GM04503 (cell line): ENCODE data around the gene BHMT2.

Source experiments
- DNase-seq: peaks from one replicate; pipeline ENCODE4 v3.0.0-alpha.2; 2012; ENCODE audit warnings: low read depth

Gene BHMT2

DNA sequence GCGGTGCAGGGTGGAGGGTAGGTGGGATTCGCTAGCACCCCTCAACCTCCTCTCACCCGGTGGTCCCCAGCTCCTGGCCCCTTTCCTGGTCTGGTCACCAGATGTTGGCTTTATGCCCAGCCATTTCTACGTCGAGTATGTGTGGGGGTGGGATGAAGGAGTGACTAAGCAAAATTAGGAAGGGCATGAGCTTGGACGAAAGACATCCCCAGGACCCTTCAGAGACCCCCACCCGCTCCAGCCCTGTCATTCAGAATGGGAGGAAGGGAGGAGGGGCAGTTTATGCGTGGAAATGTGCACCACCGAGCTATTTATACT is 742 bp downstream of the BHMT2 start:
- DNase-seq = no peak

DNA sequence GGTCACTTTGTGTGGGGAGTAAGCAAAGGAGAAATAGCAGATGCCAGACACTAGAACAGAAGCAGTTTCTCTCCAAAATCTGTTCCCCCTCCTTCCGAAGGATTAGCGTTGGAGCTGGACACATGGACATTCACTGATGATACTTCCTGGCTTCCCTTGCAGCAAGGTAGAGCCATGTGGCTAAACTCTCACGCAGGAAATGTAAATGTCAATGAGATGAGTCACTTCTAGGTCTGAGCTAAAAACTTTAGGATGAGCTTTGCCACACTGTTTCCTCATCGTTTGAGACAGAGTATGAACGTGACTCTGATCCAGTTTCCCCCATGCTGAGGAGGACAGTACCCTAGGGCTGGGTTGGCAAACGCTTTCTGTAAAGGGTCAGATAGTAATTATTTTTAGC is 5.1 kb downstream of the BHMT2 start:
- no peak for DNase-seq

DNA sequence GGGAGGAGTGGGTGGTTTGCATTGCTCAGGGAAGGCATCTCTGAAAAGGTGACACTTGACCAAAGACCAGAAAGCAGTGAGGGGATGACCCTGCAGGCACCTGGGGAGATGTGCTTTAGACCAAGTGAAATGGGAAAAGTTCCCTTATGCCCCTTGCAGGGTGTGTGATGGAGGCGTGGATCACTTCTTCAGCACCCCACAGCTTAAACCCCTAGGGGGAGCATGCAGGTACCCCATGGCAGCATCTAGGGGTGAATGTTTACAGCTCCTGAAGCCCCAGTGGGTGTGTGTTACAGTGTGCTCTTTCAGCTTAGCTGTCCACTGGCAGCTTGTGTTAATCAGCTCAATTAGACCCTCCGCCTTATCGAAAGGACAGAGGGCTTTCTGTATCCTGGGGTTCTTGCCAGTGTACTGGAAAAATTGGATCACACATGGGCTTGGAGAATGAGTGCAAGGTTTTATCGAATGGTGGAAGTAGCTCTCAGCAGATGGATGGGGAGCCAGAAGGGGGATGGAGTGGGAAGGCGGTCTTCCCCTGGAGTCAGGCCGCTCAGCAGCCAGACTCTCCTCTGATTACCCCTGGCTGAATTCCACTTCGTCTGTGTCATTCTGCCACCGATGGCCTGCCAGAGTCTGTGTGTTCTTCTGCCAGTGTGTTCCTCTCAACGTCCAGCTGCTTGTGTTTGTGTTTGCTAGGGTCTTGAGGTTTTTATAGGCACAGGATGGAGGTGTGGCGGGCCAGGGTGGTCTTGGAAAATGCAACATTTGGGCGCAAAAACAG is 6.3 kb downstream of the BHMT2 start:
- DNase-seq = no peak

- DNase-seq = no peak
Measured at GRCh38 chr5:79076819-79077218, 7.3 kb downstream of the BHMT2 start.

- no peak for DNase-seq
Measured at GRCh38 chr5:79077680-79078365, 8.3 kb downstream of the BHMT2 start.

GRCh38 chr5:79080804-79081203 is 11.2 kb downstream of the BHMT2 start:
- no peak for DNase-seq

DNA sequence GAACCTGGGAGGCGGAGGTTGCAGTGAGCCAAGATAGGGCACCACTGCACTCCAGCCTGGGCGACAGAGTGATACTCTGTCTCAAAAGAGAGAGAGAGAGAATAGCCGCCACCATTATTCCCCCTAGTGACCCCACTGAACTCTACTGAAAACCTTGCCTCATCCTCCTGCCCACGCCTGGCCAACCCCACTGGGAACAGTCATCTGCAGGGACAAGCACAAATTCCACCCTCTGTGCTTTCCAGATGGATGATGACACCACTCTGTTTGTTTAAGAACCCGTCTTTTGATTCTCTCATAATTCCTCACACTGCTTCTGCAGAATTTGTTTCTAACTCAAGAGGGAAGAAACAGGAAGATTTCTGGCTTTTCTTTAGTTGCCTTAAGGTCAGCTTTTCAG is 12.2 kb downstream of the BHMT2 start:
- DNase-seq = no peak

DNA sequence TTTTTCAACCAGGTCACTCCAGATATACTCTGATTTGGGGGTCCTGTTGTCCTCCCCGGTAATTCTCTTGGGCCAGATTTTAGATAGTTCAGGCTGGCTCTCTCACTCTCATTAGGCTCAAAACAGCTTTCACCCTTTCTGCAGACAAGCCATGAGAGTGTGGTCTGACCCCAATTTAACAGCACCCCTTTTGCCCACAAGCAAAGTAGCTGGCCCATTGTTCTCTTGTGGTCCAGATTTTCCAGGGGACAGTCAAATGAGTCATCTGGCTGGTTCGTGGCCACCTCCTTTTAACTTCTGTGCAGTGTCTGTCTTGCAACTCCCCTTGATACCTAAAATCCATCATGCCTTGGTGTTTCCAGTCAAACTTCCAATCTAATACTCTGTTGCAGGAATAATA is 16.5 kb downstream of the BHMT2 start:
- no peak for DNase-seq

DNA sequence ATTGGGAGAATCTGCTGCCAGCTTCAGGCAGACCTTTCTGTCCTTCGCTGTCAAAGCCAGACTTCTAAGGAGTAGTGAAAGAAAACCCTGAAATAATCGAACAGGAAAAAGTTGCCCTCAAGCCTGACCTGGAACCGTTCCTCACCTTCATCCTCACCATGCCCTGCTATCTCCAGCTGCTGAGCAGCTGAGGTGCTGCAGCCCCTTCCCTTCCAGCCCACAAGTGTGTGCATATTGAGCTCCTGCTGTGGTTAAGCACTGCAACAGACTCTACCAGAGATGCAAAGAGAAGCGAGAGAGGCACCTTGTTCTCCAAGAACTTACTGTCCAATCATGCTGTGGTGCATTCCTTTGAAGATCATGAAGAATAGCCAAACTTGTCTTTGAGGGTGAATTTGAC is 18.9 kb downstream of the BHMT2 start:
- no peak for DNase-seq

DNA sequence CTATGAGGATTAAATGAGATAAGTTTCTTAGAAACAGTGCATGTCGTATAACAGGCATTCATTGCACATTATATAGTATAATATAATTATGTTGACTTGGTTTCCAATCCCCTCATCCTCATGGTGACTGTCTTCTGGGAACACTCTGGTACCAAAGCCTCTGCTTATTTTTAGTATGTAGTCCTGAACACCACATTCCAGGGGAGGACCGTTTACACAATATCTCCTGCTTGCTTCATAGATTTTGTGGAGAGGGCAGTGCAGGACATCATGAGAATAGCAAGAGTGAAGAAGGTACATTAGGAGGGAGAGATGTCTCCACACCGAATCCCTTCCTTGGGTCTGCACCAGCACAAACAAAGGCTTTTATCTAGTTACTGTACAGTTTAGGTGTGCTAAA is 21.5 kb downstream of the BHMT2 start:
- DNase-seq = no peak

DNA sequence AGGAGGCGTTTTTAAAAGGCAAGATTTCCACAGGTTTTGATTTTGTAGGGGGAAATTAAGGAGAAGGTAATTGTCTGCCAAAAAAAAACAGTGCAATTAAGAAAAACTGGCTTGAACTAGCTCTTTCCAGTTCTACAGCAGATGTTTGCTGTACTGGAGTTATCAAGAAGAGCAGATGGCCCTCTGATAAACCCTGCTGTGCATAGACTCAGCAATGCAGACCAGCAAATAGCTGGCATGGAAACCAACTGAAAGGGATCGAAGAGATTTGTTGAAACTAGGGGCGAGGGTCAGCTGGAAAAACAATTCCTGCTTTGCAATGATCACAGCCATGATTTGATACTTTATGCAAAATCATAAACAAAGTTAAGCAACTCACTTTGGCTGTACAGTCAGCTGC is 24.2 kb downstream of the BHMT2 start:
- no peak for DNase-seq

- DNase-seq = no peak
Measured at GRCh38 chr5:79105868-79106267, 36.3 kb downstream of the BHMT2 start.

- no peak for DNase-seq
Measured at GRCh38 chr5:79107020-79107796, 37.6 kb downstream of the BHMT2 start.

GRCh38 chr5:79108086-79108485 is 38.5 kb downstream of the BHMT2 start:
- DNase-seq = no peak

DNA sequence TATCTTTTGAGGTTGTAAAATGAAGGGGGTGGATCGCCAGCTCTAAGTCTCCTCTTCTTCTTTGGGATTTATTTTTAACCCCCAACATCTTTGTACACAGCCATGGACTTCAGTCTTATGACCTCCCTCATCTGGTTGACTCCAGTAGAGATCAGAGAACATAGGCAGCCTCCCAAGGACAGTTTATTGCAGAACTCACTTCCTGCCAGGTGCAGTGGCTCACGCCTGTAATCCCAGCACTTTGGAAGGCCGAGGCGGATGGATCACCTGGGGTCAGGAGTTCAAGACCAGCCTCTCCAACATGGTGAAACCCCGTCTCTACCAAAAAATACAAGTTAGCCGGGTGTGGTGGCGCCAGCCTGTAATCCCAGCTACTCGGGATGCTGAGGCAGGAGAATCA is 39.2 kb downstream of the BHMT2 start:
- DNase-seq = no peak

- no peak for DNase-seq
Measured at GRCh38 chr5:79109527-79110492, 40.2 kb downstream of the BHMT2 start.

- no peak for DNase-seq
Measured at GRCh38 chr5:79111387-79111959, 41.9 kb downstream of the BHMT2 start, which contains the start of gene BHMT. BHMT (plus strand) TSS chr5:79111809; CDS start chr5:79111886, 77 bp downstream.

DNA sequence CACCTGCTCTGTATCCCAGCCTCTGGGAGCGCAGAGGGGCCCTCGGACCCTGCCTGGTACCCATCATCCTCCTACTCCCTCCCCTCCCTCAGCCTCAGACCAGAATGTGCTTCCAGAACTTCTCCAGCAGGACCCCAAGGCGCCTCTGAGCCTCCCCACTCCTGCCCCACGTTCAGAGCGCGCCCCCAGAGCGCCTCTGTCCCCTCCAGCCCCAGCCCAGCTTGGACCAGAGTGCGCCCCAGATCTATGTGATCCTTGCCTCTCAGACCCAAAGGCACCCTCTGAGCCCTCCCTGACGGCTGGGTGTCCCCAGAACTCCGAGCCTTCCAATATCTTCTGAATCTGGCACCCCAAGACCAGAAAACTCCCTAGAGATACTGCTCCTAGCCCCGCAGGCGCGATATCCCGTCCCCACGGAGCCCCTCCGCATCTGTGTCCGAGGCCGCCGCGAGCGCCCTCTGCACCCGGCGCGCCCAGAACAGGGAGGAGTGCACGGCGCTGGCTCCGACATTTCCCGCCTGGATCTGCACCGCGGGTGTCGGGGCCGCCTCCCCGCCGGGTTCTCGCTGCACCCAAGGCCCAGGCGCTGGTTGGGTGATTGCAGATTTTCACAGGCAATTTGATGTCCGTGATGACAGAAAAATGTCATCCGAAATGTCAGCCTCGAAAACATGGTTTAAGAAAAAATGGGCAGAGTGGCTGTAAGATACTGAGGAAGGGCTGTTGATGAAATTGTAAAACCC is 42.6 kb downstream of the BHMT2 start:
- no peak for DNase-seq

DNA sequence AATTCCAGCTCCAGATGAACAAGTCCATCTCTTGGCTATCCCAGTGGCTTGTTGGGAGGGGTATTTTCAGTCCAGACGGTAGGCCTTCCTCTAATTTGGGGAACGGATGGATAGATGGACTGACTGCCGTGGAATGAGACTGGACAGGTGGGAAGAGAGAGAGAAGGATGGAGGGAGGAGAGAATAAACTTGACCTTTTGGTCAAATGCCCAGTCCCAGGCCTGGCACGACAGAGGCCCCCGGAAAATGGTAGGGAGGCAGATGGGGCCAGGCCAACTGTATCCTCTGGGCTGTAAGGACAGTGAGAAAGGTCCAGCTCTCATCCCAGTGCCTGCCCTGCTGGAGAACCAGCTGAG is 43.1 kb downstream of the BHMT2 start:
- DNase-seq = no peak

DNA sequence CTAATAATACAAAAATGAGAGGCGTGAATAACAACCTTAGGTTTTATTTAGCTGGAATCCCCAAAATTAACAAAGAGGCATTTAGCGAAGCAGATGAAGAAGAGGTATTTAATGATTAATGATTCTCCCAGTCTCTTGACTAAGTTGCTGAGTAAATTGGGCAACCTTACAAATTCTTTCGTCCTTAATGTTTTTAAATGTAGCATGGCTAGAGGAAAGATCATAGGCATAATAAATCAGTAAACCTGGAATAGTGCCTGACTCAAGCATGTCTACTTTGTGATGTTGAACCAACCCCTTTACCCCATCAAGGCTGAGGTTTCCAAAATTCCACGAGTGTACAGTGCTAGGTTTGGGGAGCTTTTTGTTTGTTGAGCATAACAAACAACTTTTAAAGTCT is 49.9 kb downstream of the BHMT2 start:
- no peak for DNase-seq

GRCh38 chr5:79120221-79120620 is 50.7 kb downstream of the BHMT2 start:
- DNase-seq = no peak
